HEK293 (cell line): ENCODE data around the gene PLCXD1.

Source experiments
- CTCF ChIA-PET: fragments of 350-600 bp; formaldehyde crosslinking; extraction: SDS; loops from one replicate; lab custom pipeline; 2021; ENCODE audit warnings: antibody characterized with exemption; lab: Yijun Ruan, JAX
- POLR2A ChIA-PET: fragments of 300-600 bp; formaldehyde crosslinking; extraction: SDS; loops from one replicate; lab custom pipeline; 2020; ENCODE audit warnings: antibody characterized with exemption, inconsistent platforms; lab: Yijun Ruan, JAX
- H3K27ac ChIP-seq: fragments of 200-500 bp; sonication (Bioruptor generic); 2 replicates; pipeline ENCODE4 v1.5.1; 2014; ENCODE audit warnings: low read depth, low read length, control low read depth, inconsistent platforms; ENCODE audit errors: extremely low read depth
- H3K36me3 ChIP-seq, 2 experiments: fragments of 200-500 bp in 1 of 2; sonication (Bioruptor generic) in 1 of 2; 1 replicate in 1 of 2; 2 replicates in 1 of 2; pipeline ENCODE4 v1.5.1; 2014 to 2017; ENCODE audit warnings: inconsistent platforms in 2 of 2, low read length in 2 of 2; ENCODE audit not compliant: control insufficient read depth in 2 of 2, insufficient read depth in 1 of 2
- H3K4me1 ChIP-seq: fragments of 200-500 bp; sonication (Bioruptor generic); 2 replicates; pipeline ENCODE4 v1.5.1; 2014; ENCODE audit warnings: mild to moderate bottlenecking, low read length, inconsistent platforms; ENCODE audit not compliant: control insufficient read depth, insufficient read depth
- H3K4me3 ChIP-seq: 2 replicates; pipeline ENCODE4 v1.5.1; 2011; ENCODE audit warnings: low read depth, mild to moderate bottlenecking, control low read depth, low read length, moderate library complexity
- H3K9me3 ChIP-seq: fragments of 200-500 bp; sonication (Bioruptor generic); 2 replicates; pipeline ENCODE4 v1.5.1; 2014; ENCODE audit warnings: low read depth, low read length, inconsistent platforms; ENCODE audit not compliant: control insufficient read depth, insufficient read depth
- KLF1 ChIP-seq: fragments of 450-650 bp; formaldehyde crosslinking; IDR thresholded peaks from 2 replicates; pipeline ENCODE4 v1.5.1; 2016; ENCODE audit warnings: missing biosample characterization, missing genetic modification characterization
- KLF8 ChIP-seq: fragments of 450-650 bp; formaldehyde crosslinking; IDR thresholded peaks from 2 replicates; pipeline ENCODE4 v1.5.1; 2016; ENCODE audit warnings: missing biosample characterization, missing genetic modification characterization
- MYNN ChIP-seq: fragments of 450-650 bp; formaldehyde crosslinking; IDR thresholded peaks from 2 replicates; pipeline ENCODE4 v1.5.1; 2016; ENCODE audit warnings: missing biosample characterization, missing genetic modification characterization, borderline replicate concordance
- OSR2 ChIP-seq: fragments of 450-650 bp; formaldehyde crosslinking; IDR thresholded peaks from 2 replicates; pipeline ENCODE4 v1.5.1; 2016; ENCODE audit warnings: missing biosample characterization, missing genetic modification characterization
- RBAK ChIP-seq: fragments of 450-650 bp; formaldehyde crosslinking; IDR thresholded peaks from 2 replicates; pipeline ENCODE4 v1.5.1; 2016; ENCODE audit warnings: missing biosample characterization, missing genetic modification characterization
- SCRT2 ChIP-seq: fragments of 450-650 bp; formaldehyde crosslinking; IDR thresholded peaks from 2 replicates; pipeline ENCODE4 v1.5.1; 2016; ENCODE audit warnings: missing biosample characterization, missing genetic modification characterization
- ZIC2 ChIP-seq: fragments of 450-650 bp; formaldehyde crosslinking; IDR thresholded peaks from 2 replicates; pipeline ENCODE4 v1.5.1; 2016; ENCODE audit warnings: missing biosample characterization, missing genetic modification characterization
- ZNF10 ChIP-seq: fragments of 450-650 bp; formaldehyde crosslinking; IDR thresholded peaks from 2 replicates; pipeline ENCODE4 v1.5.1; 2017; ENCODE audit warnings: missing biosample characterization, missing genetic modification characterization
- ZNF121 ChIP-seq: fragments of 450-650 bp; formaldehyde crosslinking; IDR thresholded peaks from 2 replicates; pipeline ENCODE4 v1.5.1; 2016; ENCODE audit warnings: missing biosample characterization, missing genetic modification characterization
- ZNF138 ChIP-seq: fragments of 450-650 bp; formaldehyde crosslinking; IDR thresholded peaks from 2 replicates; pipeline ENCODE4 v1.5.1; 2016; ENCODE audit warnings: missing biosample characterization, missing genetic modification characterization, borderline replicate concordance
- ZNF174 ChIP-seq: fragments of 450-650 bp; formaldehyde crosslinking; IDR thresholded peaks from 2 replicates; pipeline ENCODE4 v1.5.0; 2017; ENCODE audit warnings: missing biosample characterization, mild to moderate bottlenecking, missing genetic modification characterization
- ZNF184 ChIP-seq: fragments of 450-650 bp; IDR thresholded peaks from 2 replicates; pipeline ENCODE4 v1.5.1; 2018; ENCODE audit warnings: missing biosample characterization, mild to moderate bottlenecking, missing genetic modification characterization
- ZNF223 ChIP-seq: fragments of 450-650 bp; formaldehyde crosslinking; IDR thresholded peaks from 2 replicates; pipeline ENCODE4 v1.5.1; 2016; ENCODE audit warnings: missing biosample characterization, missing genetic modification characterization
- ZNF335 ChIP-seq: fragments of 450-650 bp; formaldehyde crosslinking; conservative IDR thresholded peaks from 2 replicates; pipeline ENCODE4 v1.5.1; 2016; ENCODE audit warnings: missing biosample characterization, missing genetic modification characterization
- ZNF426 ChIP-seq: fragments of 450-650 bp; formaldehyde crosslinking; IDR thresholded peaks from 2 replicates; pipeline ENCODE4 v1.5.1; 2017; ENCODE audit warnings: missing biosample characterization, missing genetic modification characterization, mild to moderate bottlenecking, inconsistent platforms, moderate library complexity
- ZNF48 ChIP-seq: fragments of 450-650 bp; formaldehyde crosslinking; IDR thresholded peaks from 2 replicates; pipeline ENCODE4 v1.5.1; 2016; ENCODE audit warnings: missing biosample characterization, missing genetic modification characterization
- ZNF529 ChIP-seq: fragments of 450-650 bp; formaldehyde crosslinking; IDR thresholded peaks from 2 replicates; pipeline ENCODE4 v1.5.1; 2017; ENCODE audit warnings: missing genetic modification characterization, missing biosample characterization; ENCODE audit not compliant: insufficient replicate concordance
- ZNF585B ChIP-seq: fragments of 450-650 bp; formaldehyde crosslinking; IDR thresholded peaks from 2 replicates; pipeline ENCODE4 v1.5.1; 2016; ENCODE audit warnings: missing biosample characterization, missing genetic modification characterization
- ZNF658 ChIP-seq: fragments of 450-650 bp; formaldehyde crosslinking; IDR thresholded peaks from 2 replicates; pipeline ENCODE4; 2016; ENCODE audit warnings: missing biosample characterization, missing genetic modification characterization
- ZNF776 ChIP-seq: fragments of 450-650 bp; formaldehyde crosslinking; IDR thresholded peaks from 2 replicates; pipeline ENCODE4 v1.5.0; 2017; ENCODE audit warnings: missing biosample characterization, missing genetic modification characterization, borderline replicate concordance
- TF ChIP-seq, protein P1 (sequence below): fragments of 450-650 bp; formaldehyde crosslinking; IDR thresholded peaks from 2 replicates; pipeline ENCODE4 v1.5.1; 2017; ENCODE audit warnings: missing biosample characterization, mild to moderate bottlenecking, missing genetic modification characterization, moderate library complexity
- TF ChIP-seq, protein P2 (sequence below): fragments of 450-650 bp; formaldehyde crosslinking; IDR thresholded peaks from 2 replicates; pipeline ENCODE4 v1.5.1; 2016; ENCODE audit warnings: missing biosample characterization, missing genetic modification characterization
- TF ChIP-seq, protein P3 (sequence below): fragments of 450-650 bp; formaldehyde crosslinking; optimal IDR thresholded peaks from 2 replicates; pipeline ENCODE3; 2016; ENCODE audit warnings: missing biosample characterization, mild to moderate bottlenecking, missing genetic modification characterization

PLCXD1 gene

DNA sequence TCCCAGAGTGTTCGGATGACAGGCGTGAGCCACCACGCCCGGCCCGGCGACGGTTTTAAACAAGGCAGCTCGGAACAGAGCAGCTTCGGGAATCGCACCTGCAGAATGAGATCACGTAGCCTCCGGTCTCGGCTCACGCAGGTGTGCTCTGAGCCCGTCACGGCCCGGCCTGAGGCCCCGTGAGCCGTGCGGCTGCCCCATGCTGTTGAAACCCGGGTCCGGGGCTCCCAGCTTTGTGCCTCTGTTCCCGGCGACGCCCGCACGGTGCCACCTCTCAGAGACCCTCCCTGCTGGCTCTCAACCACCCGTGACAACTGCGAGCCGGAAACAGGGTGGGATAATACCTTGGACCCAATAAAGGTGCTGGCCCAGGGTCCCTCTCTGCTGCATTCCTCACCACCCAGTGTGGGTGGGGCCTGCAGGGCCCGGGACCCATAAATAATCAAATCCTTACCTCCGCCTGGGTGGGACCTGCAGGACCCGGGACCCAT lies 13.4 kb upstream of the PLCXD1 start:
- Histone ChIP-seq H3K36me3 (no peaks in the 10 kb centered on the region), H3K27ac (no peak overlapping the region), H3K9me3 (no peaks in the 10 kb centered on the region), H3K4me3 (no peak overlapping the region), H3K4me1 (no peaks in the 10 kb centered on the region)
- ChIA-PET POLR2A (no interaction called here), CTCF (no interaction called here)
- TF ChIP-seq KLF1 (peak; percentile 61), ZNF48 (tag by site-specific recombination) (no peak), KLF8 (tag by site-specific recombination) (0 out of 2 replicates have a peak, but pooled peaks have one; percentile 37)
- TF ChIP-seq, all 188 proteins: peak for 2

DNA sequence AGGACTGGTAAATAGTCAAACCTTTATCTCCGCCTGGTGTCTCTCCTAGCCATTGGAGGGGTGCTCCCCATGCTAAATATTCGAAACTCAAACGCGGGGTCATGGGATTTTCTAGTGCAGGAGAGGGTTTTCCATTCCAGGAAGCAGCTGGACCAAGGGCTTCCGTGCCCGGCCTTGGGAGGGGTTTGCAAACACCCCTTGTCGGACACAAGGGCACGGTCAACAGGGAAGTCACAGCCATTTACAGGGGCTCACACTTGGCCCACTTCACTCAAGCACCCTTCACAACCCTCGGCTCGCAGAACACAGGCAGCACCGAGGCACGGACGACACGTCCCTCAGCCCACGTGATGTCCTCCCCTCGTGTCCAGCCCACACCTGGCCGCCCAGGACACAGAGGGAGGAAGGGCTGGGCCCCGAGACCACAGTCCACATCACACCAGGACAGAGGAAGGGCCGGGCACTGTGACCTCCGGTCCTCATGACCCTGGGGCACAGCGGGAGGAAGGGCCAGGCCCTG lies 10.3 kb upstream of the PLCXD1 start:
- H3K27ac ChIP-seq: no peak overlapping the region
- ChIA-PET CTCF (no interaction called here), POLR2A (no interaction called here)
- no peaks in the 10 kb centered on the region; the same call in 1 of the 2 replicates for H3K4me1 ChIP-seq
- TF ChIP-seq, protein P1, sequence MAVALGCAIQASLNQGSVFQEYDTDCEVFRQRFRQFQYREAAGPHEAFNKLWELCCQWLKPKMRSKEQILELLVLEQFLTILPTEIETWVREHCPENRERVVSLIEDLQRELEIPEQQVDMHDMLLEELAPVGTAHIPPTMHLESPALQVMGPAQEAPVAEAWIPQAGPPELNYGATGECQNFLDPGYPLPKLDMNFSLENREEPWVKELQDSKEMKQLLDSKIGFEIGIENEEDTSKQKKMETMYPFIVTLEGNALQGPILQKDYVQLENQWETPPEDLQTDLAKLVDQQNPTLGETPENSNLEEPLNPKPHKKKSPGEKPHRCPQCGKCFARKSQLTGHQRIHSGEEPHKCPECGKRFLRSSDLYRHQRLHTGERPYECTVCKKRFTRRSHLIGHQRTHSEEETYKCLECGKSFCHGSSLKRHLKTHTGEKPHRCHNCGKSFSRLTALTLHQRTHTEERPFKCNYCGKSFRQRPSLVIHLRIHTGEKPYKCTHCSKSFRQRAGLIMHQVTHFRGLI (tag by site-specific recombination): no peak
- no peak for TF ChIP-seq ZNF174 (tag by site-specific recombination)
- TF ChIP-seq KLF1: peak; percentile 37; the same call in 1 of the 2 replicates
- no peak for TF ChIP-seq ZNF529 (tag by site-specific recombination)
- no peak for TF ChIP-seq ZNF426 (tag by site-specific recombination)
- TF ChIP-seq ZNF138 (tag by site-specific recombination): no peak
- TF ChIP-seq ZNF658 (tag by site-specific recombination): no peak
- no peak for TF ChIP-seq ZNF223 (tag by site-specific recombination)
- H3K9me3 ChIP-seq: no peaks in the 10 kb centered on the region
- H3K4me3 ChIP-seq: no peak overlapping the region
- no peaks in the 10 kb centered on the region for H3K36me3 ChIP-seq

DNA sequence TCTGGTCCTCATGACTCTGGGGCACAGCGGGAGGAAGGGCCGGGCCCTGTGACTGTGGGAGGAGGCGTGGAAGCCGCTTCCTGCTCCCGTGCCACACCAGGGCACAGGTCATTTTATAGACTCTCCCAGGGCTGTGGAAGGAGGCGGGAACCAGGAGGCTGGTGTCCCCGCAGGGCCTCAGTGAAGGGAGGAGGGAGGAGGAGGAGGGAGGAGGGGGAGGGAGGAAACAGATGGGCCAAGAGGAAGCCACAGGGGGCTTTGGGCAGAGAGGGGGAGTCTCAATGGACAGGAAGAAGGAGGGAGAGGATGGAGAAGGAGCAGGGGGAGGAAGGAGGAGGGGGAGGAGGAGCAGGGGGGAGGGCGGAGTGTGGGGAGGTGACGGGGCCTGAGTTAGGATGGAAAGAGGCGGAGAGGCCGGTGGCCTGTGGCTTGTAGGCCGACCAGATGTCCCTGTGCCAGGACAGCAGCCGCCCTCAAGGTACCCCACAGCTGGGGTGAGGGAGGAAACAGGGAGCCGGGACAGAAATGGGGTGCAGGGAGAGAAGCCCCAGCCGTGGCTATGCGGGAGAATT lies 6.2 kb upstream of the PLCXD1 start:
- H3K4me1 ChIP-seq: no peaks in the 10 kb centered on the region; the same call in 1 of the 2 replicates
- H3K27ac ChIP-seq: no peak overlapping the region
- TF ChIP-seq ZNF335 (no peak), RBAK (no peak), ZIC2 (tag by site-specific recombination) (peak; percentile 17; the same call in 1 of the 2 replicates), KLF1 (peak; percentile 16; the same call in 1 of the 2 replicates)
- TF ChIP-seq, protein P2, sequence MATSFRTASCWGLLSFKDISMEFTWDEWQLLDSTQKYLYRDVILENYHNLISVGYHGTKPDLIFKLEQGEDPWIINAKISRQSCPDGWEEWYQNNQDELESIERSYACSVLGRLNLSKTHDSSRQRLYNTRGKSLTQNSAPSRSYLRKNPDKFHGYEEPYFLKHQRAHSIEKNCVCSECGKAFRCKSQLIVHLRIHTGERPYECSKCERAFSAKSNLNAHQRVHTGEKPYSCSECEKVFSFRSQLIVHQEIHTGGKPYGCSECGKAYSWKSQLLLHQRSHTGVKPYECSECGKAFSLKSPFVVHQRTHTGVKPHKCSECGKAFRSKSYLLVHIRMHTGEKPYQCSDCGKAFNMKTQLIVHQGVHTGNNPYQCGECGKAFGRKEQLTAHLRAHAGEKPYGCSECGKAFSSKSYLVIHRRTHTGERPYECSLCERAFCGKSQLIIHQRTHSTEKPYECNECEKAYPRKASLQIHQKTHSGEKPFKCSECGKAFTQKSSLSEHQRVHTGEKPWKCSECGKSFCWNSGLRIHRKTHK: no peak
- ChIA-PET CTCF (no interaction called here), POLR2A (no interaction called here)
- no peaks in the 10 kb centered on the region; a peak in 1 of 3 replicates for H3K36me3 ChIP-seq
- no peak overlapping the region for H3K4me3 ChIP-seq
- H3K9me3 ChIP-seq: no peaks in the 10 kb centered on the region

DNA sequence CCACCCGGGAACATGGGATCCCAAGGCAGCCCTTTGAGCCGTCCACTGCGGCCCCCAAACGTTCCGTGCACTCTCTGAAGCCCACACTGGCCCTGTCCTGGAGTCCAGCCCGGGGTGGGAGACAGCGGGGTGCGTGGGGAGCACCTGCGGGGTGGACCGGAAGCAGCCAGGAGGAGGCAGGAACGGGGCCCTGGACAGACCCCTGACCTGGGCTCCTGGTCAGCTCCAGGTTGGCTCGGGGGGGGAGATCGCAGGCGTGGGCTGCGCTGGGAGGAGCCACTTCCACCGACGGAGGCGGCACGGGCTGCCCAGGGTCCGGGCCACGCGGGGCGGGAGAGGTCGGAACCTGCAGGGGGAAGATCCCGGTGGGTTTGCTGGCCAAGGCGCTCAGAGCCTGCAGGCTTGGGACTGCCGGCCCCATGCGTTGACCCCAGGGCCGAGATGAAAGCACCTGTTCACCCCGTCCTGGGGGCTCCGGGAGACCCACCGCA lies 5.7 kb upstream of the PLCXD1 start:
- Histone ChIP-seq H3K4me3 (no peak overlapping the region), H3K9me3 (no peaks in the 10 kb centered on the region), H3K36me3 (no peaks in the 10 kb centered on the region; a peak in 1 of 3 replicates), H3K4me1 (no peaks in the 10 kb centered on the region; the same call in 1 of the 2 replicates), H3K27ac (no peak overlapping the region)
- ChIA-PET CTCF (no interaction called here), POLR2A (no interaction called here)
- TF ChIP-seq ZNF184 (no peak), ZNF121 (tag by site-specific recombination) (no peak), ZNF776 (tag by site-specific recombination) (no peak), OSR2 (tag by site-specific recombination) (no peak), KLF8 (tag by site-specific recombination) (no peak), SCRT2 (tag by site-specific recombination) (no peak), ZNF585B (tag by site-specific recombination) (no peak), MYNN (tag by site-specific recombination) (no peak), ZNF10 (no peak)
- TF ChIP-seq, protein P3, sequence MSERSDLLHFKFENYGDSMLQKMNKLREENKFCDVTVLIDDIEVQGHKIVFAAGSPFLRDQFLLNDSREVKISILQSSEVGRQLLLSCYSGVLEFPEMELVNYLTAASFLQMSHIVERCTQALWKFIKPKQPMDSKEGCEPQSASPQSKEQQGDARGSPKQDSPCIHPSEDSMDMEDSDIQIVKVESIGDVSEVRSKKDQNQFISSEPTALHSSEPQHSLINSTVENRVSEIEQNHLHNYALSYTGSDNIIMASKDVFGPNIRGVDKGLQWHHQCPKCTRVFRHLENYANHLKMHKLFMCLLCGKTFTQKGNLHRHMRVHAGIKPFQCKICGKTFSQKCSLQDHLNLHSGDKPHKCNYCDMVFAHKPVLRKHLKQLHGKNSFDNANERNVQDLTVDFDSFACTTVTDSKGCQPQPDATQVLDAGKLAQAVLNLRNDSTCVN (tag by site-specific recombination): no peak
